H9 (cell line): ENCODE results near the gene C19orf18. TPM values are rescaled to one million over a fixed set of nuclear protein-coding genes. Genes with fewer than 3 reads are reported as not detected.
"Not testable (repeated sequence)": the region's sequence is repeated elsewhere in the genome, so short reads cannot be mapped to it uniquely, and the experiment has no call there.

Experiments used
- DNase-seq: peaks from one replicate; pipeline ENCODE4 v3.0.0-alpha.2; 2017
- H2AFZ ChIP-seq: one replicate; pipeline ENCODE4 v1.6.1; 2013; ENCODE audit warnings: mild to moderate bottlenecking, low read length, control low read depth, moderate library complexity
- H2AK5ac ChIP-seq: 2 replicates; pipeline ENCODE4 v1.6.1; 2013; ENCODE audit warnings: low read length, control low read depth, mixed read lengths; ENCODE audit not compliant: insufficient read length
- H2BK120ac ChIP-seq: one replicate; pipeline ENCODE4 v1.6.1; 2013; ENCODE audit warnings: low read depth, mild to moderate bottlenecking, low read length, control low read depth, inconsistent platforms; ENCODE audit not compliant: poor library complexity, severe bottlenecking
- H2BK12ac ChIP-seq: 2 replicates; pipeline ENCODE4 v1.6.1; 2013; ENCODE audit warnings: low read length, control low read depth, mixed read lengths, low read depth; ENCODE audit not compliant: insufficient read length
- H2BK15ac ChIP-seq: 2 replicates; pipeline ENCODE4 v1.6.1; 2013; ENCODE audit warnings: low read depth, low read length, control low read depth
- H2BK20ac ChIP-seq: one replicate; pipeline ENCODE4 v1.6.1; 2013; ENCODE audit warnings: low read depth, mild to moderate bottlenecking, low read length, control low read depth, inconsistent platforms; ENCODE audit not compliant: poor library complexity, severe bottlenecking
- H2BK5ac ChIP-seq: 2 replicates; pipeline ENCODE4 v1.6.1; 2013; ENCODE audit warnings: low read length, control low read depth, mixed read lengths; ENCODE audit not compliant: insufficient read length
- H3K14ac ChIP-seq: 2 replicates; pipeline ENCODE4 v1.6.1; 2013; ENCODE audit warnings: low read length, control low read depth; ENCODE audit not compliant: insufficient read depth
- H3K18ac ChIP-seq: 2 replicates; pipeline ENCODE4 v1.6.1; 2013; ENCODE audit warnings: low read depth, mild to moderate bottlenecking, mixed read lengths, low read length, control low read depth; ENCODE audit not compliant: insufficient read length
- H3K23ac ChIP-seq: 2 replicates; pipeline ENCODE4 v1.6.1; 2013; ENCODE audit warnings: low read length, control low read depth, mixed read lengths, low read depth; ENCODE audit not compliant: insufficient read length
- H3K23me2 ChIP-seq: 2 replicates; pipeline ENCODE4 v1.6.1; 2013; ENCODE audit warnings: low read depth, mild to moderate bottlenecking, mixed read lengths, low read length, control low read depth; ENCODE audit not compliant: insufficient read length, poor library complexity, severe bottlenecking
- H3K27ac ChIP-seq: 2 replicates; pipeline ENCODE4 v1.5.1; 2013; ENCODE audit warnings: low read length, control low read depth, mixed read lengths, low read depth; ENCODE audit not compliant: insufficient read length
- H3K27me3 ChIP-seq: 2 replicates; pipeline ENCODE4 v1.6.1; 2013; ENCODE audit warnings: low read length, control low read depth, inconsistent platforms; ENCODE audit not compliant: insufficient read depth
- H3K4ac ChIP-seq: 2 replicates; pipeline ENCODE4 v1.6.1; 2013; ENCODE audit warnings: low read depth, mild to moderate bottlenecking, control low read depth, inconsistent platforms, low read length, moderate library complexity
- H3K4me1 ChIP-seq: 2 replicates; pipeline ENCODE4 v1.6.1; 2013; ENCODE audit warnings: low read length, control low read depth, inconsistent platforms; ENCODE audit not compliant: insufficient read depth
- H3K4me2 ChIP-seq: 2 replicates; pipeline ENCODE4 v1.6.1; 2013; ENCODE audit warnings: low read length, control low read depth, mixed read lengths; ENCODE audit not compliant: insufficient read length, insufficient read depth
- H3K56ac ChIP-seq: 2 replicates; pipeline ENCODE4 v1.6.1; 2013; ENCODE audit warnings: low read depth, mild to moderate bottlenecking, mixed read lengths, low read length, control low read depth; ENCODE audit not compliant: insufficient read length
- H3K79me1 ChIP-seq: 2 replicates; pipeline ENCODE4 v1.6.1; 2013; ENCODE audit warnings: low read depth, mild to moderate bottlenecking, moderate library complexity, low read length, control low read depth, inconsistent platforms; ENCODE audit not compliant: insufficient read depth, poor library complexity, severe bottlenecking
- H3K79me2 ChIP-seq: 2 replicates; pipeline ENCODE4 v1.6.1; 2013; ENCODE audit warnings: low read length, control low read depth, inconsistent platforms; ENCODE audit not compliant: insufficient read depth
- H3K9ac ChIP-seq: 2 replicates; pipeline ENCODE4 v1.6.1; 2013; ENCODE audit warnings: low read length, control low read depth, mixed read lengths; ENCODE audit not compliant: insufficient read length; ENCODE audit errors: extremely low read depth
- H3K9me3 ChIP-seq: one replicate; pipeline ENCODE4 v1.6.1; 2013; ENCODE audit warnings: low read depth, low read length, inconsistent platforms; ENCODE audit not compliant: control insufficient read depth
- H3T11ph ChIP-seq: one replicate; pipeline ENCODE4 v1.6.1; 2013; ENCODE audit warnings: mild to moderate bottlenecking, low read length, control low read depth, inconsistent platforms
- H4K20me1 ChIP-seq: one replicate; pipeline ENCODE4 v1.6.1; 2013; ENCODE audit not compliant: control insufficient read depth, insufficient read length, insufficient read depth
- H4K5ac ChIP-seq: 2 replicates; pipeline ENCODE4 v1.6.1; 2013; ENCODE audit warnings: low read depth, mild to moderate bottlenecking, mixed read lengths, low read length, control low read depth; ENCODE audit not compliant: insufficient read length
- H4K8ac ChIP-seq: replicated peaks from 2 replicates; pipeline ENCODE4 v1.6.1; 2013; ENCODE audit warnings: low read length, control low read depth, mixed read lengths, low read depth; ENCODE audit not compliant: insufficient read length
- H4K91ac ChIP-seq: 2 replicates; pipeline ENCODE4 v1.6.1; 2013; ENCODE audit warnings: low read depth, mild to moderate bottlenecking, moderate library complexity, mixed read lengths, low read length, control low read depth; ENCODE audit not compliant: insufficient read length
- H3K27ac Mint-ChIP-seq, 3 experiments: 2 replicates in 2 of 3; 3 replicates in 1 of 3; pipeline ENCODE4 v1.8.0; 2020 to 2021; ENCODE audit warnings: mixed read lengths in 3 of 3, mild to moderate bottlenecking in 1 of 3, moderate library complexity in 1 of 3
- H3K27me3 Mint-ChIP-seq: 2 replicates; pipeline ENCODE4 v1.8.0; 2021; ENCODE audit warnings: low read depth, mild to moderate bottlenecking, moderate library complexity, mixed read lengths
- H3K36me3 Mint-ChIP-seq, 3 experiments: 2 replicates in 2 of 3; 3 replicates in 1 of 3; pipeline ENCODE4 v1.8.0; 2020 to 2021; ENCODE audit warnings: low read depth in 3 of 3, mixed read lengths in 3 of 3; ENCODE audit not compliant: insufficient read depth in 1 of 3
- H3K4me1 Mint-ChIP-seq, 2 experiments: 2 replicates each; pipeline ENCODE4 v1.8.0; 2020; ENCODE audit warnings: mixed read lengths in 2 of 2
- H3K4me3 Mint-ChIP-seq, 2 experiments: 2 replicates in 1 of 2; 3 replicates in 1 of 2; pipeline ENCODE4 v1.8.0; 2020 to 2021; ENCODE audit warnings: mild to moderate bottlenecking in 2 of 2, mixed read lengths in 2 of 2, moderate library complexity in 1 of 2
- H3K9me3 Mint-ChIP-seq, 2 experiments: 2 replicates in 1 of 2; 3 replicates in 1 of 2; pipeline ENCODE4 v1.8.0; 2020; ENCODE audit warnings: mild to moderate bottlenecking in 2 of 2, mixed read lengths in 2 of 2, moderate library complexity in 1 of 2
- WGBS: extraction: QIAGEN DNeasy Blood & Tissue Kit; methylation state at CpG from one replicate; pipeline ENCODE4 v1.1.7; 2013; ENCODE audit warnings: missing lambda C conversion rate, low lambda C conversion rate, mixed read lengths; ENCODE audit not compliant: insufficient read length; ENCODE audit errors: extremely low coverage; 5-methylcytosine and 5-hydroxymethylcytosine counted together
- total RNA-seq: library from RNA; stranded (reverse); gene quantifications from 2 replicates; pipeline ENCODE4 v1.2.1, GENCODE V29; 2021
- TF ChIP-seq, protein P1 (sequence below): fragments of 200-600 bp; sonication (generic); conservative IDR thresholded peaks from 3 replicates; pipeline ENCODE4 v1.8.0; 2021; ENCODE audit warnings: antibody characterized with exemption, mild to moderate bottlenecking

C19orf18 gene
- total RNA-seq, 1 experiment from 2014 or later = 0.26 TPM

DNA sequence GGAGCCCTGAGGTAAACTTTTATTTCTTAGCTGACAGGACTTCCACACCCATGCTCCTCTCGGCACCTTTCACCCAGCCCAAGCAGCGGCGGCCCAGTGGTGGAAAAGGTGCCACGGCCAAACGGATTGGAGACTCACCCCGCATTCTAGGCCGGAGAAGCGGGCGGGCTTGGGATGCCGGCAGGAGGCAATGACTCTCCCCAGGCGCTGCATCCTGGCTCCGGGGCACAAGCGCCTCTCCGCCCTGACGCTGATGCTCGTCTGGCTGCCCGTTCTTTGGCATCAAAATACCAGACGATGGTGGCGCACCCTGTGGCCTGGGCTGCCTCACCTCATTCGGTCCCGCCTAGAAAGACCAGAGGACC lies 34.9 kb upstream of the C19orf18 start:
- Histone ChIP-seq H3K4me1 (no peaks in the 10 kb centered on the region), H3K4ac (no peak overlapping the region), H3K9ac (no peak overlapping the region), H2BK15ac (no peak overlapping the region), H2BK20ac (no peak overlapping the region), H3K56ac (no peak overlapping the region), H4K20me1 (no peaks in the 10 kb centered on the region), H2BK5ac (no peak overlapping the region), H3T11ph (no peak overlapping the region), H3K27me3 (no peaks in the 10 kb centered on the region), H3K4me2 (peak overlapping the region; percentile 33), H3K14ac (no peak overlapping the region), H3K27ac (no peak overlapping the region), H3K79me1 (no peaks in the 10 kb centered on the region), H4K5ac (no peak overlapping the region), H2AK5ac (no peak overlapping the region), H4K91ac (no peak overlapping the region), H2BK120ac (no peak overlapping the region), H3K23me2 (no peaks in the 10 kb centered on the region), H3K23ac (no peak overlapping the region), H4K8ac (no peak overlapping the region), H3K79me2 (no peaks in the 10 kb centered on the region), H3K18ac (no peak overlapping the region), H3K9me3 (peaks cover 15% of the 10 kb centered on the region), H2BK12ac (no peak overlapping the region), H2AFZ (no peak overlapping the region)
- Mint-ChIP-seq H3K27me3 (peaks cover 16% of the 10 kb centered on the region), H3K9me3 (peaks cover 85 to 87% of the 10 kb centered on the region in 2 experiments), H3K4me3 (peak overlapping the region in 1 of 2 experiments; percentile 29; a peak in 1 of 5 replicates), H3K27ac (no peak overlapping the region), H3K4me1 (no peaks in the 10 kb centered on the region), H3K36me3 (peaks cover 63 to 76% (median 76%) of the 10 kb centered on the region in 3 experiments)
- TF ChIP-seq, protein P1, sequence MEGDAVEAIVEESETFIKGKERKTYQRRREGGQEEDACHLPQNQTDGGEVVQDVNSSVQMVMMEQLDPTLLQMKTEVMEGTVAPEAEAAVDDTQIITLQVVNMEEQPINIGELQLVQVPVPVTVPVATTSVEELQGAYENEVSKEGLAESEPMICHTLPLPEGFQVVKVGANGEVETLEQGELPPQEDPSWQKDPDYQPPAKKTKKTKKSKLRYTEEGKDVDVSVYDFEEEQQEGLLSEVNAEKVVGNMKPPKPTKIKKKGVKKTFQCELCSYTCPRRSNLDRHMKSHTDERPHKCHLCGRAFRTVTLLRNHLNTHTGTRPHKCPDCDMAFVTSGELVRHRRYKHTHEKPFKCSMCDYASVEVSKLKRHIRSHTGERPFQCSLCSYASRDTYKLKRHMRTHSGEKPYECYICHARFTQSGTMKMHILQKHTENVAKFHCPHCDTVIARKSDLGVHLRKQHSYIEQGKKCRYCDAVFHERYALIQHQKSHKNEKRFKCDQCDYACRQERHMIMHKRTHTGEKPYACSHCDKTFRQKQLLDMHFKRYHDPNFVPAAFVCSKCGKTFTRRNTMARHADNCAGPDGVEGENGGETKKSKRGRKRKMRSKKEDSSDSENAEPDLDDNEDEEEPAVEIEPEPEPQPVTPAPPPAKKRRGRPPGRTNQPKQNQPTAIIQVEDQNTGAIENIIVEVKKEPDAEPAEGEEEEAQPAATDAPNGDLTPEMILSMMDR = no peak
- no CpG with 5 or more reads among the region's 21 CpGs for WGBS
- DNase-seq = no peak

DNA sequence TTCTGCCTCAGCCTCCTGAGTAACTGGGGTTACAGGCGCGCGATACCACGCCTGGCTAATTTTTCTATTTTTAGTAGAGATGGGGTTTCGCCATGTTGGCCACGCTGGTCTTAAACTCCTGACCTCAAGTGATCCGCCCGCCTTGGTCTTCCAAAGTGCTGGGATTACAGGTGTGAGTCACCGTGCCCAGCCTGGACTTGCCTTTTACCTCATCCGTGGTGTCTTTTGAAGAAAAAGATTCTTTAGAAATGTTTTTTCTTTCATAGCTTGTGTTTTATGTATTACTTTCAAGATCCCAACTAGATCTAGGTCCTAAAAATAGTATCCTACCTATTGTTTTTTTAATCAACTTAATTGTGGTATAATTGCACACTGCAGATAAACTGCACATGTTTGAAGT lies 34.5 kb upstream of the C19orf18 start:
- H3K9ac ChIP-seq, H2BK12ac ChIP-seq, H4K91ac ChIP-seq, H3K4me1 Mint-ChIP-seq, H2BK20ac ChIP-seq, H3K79me2 ChIP-seq, H3K4ac ChIP-seq, H3K23ac ChIP-seq, H2BK15ac ChIP-seq, H3K27ac ChIP-seq, H3K18ac ChIP-seq, H2AK5ac ChIP-seq, H4K8ac ChIP-seq, H3K79me1 ChIP-seq, H4K20me1 ChIP-seq, H2BK5ac ChIP-seq, H3T11ph ChIP-seq, H4K5ac ChIP-seq, H3K23me2 ChIP-seq, H3K27me3 ChIP-seq, H3K14ac ChIP-seq, H2BK120ac ChIP-seq, H3K27ac Mint-ChIP-seq, H3K56ac ChIP-seq, DNase-seq, H3K4me2 ChIP-seq, H3K4me1 ChIP-seq, H2AFZ ChIP-seq: not testable (repeated sequence)
- Mint-ChIP-seq H3K36me3 (peaks cover 67 to 80% (median 80%) of the 10 kb centered on the region in 3 experiments), H3K4me3 (peak overlapping the region in 1 of 2 experiments; percentile 29; a peak in 1 of 5 replicates), H3K9me3 (peaks cover 89% of the 10 kb centered on the region in 2 experiments), H3K27me3 (peaks cover 18% of the 10 kb centered on the region)
- no CpG with 5 or more reads among the region's 10 CpGs for WGBS
- H3K9me3 ChIP-seq = peaks cover 19% of the 10 kb centered on the region
